Neural cell (in vitro differentiated cells): ENCODE data around the gene CCDC185. TPM values are rescaled to one million over a fixed set of nuclear protein-coding genes. Genes with fewer than 3 reads are reported as not detected.

Source experiments
- H2AFZ ChIP-seq: fragments of 200-600, 300-800 bp; sonication (generic), shearing (Covaris generic); 2 replicates; pipeline ENCODE4 v1.6.0; 2014; ENCODE audit warnings: low read depth, mild to moderate bottlenecking, antibody characterized with exemption, low read length, moderate library complexity
- H3F3A ChIP-seq: fragments of 200-600 bp; shearing (Covaris generic); 2 replicates; pipeline ENCODE4 v1.6.1; 2016; ENCODE audit warnings: mild to moderate bottlenecking, moderate library complexity, mixed read lengths, antibody characterized with exemption, low read length; ENCODE audit not compliant: insufficient read depth, poor library complexity, severe bottlenecking
- H3K27ac ChIP-seq: fragments of 200-600, 300-800 bp; sonication (generic), shearing (Covaris generic); 2 replicates; pipeline ENCODE4 v1.5.1; 2014; ENCODE audit warnings: mild to moderate bottlenecking, low read length, moderate library complexity
- H3K27me3 ChIP-seq: fragments of 300-800, 200-600 bp; sonication (generic), shearing (Covaris generic); 2 replicates; pipeline ENCODE4 v1.6.0; 2014; ENCODE audit warnings: mild to moderate bottlenecking, low read depth, low read length, moderate library complexity; ENCODE audit not compliant: insufficient read depth
- H3K36me3 ChIP-seq: fragments of 300-800, 200-600 bp; sonication (generic), shearing (Covaris generic); 2 replicates; pipeline ENCODE4 v1.5.1; 2014; ENCODE audit warnings: mild to moderate bottlenecking, antibody characterized with exemption, low read length, moderate library complexity; ENCODE audit not compliant: insufficient read depth
- H3K4me2 ChIP-seq: fragments of 300-800, 200-600 bp; sonication (generic), shearing (Covaris generic); 2 replicates; pipeline ENCODE4 v1.6.0; 2014; ENCODE audit warnings: mild to moderate bottlenecking, low read length
- H3K4me3 ChIP-seq: fragments of 300-800, 200-600 bp; sonication (generic), shearing (Covaris generic); 2 replicates; pipeline ENCODE4 v1.5.1; 2014; ENCODE audit warnings: mild to moderate bottlenecking, low read length, moderate library complexity
- H3K79me2 ChIP-seq: fragments of 200-600 bp; shearing (Covaris generic); replicated peaks from 2 replicates; pipeline ENCODE4 v1.6.0; 2014; ENCODE audit warnings: mild to moderate bottlenecking, low read length, moderate library complexity; ENCODE audit not compliant: insufficient read depth
- H3K9ac ChIP-seq: fragments of 300-800, 200-600 bp; sonication (generic), shearing (Covaris generic); 2 replicates; pipeline ENCODE4 v1.6.1; 2016; ENCODE audit warnings: mild to moderate bottlenecking, low read length, mixed read lengths
- H3K9me2 ChIP-seq: fragments of 200-600 bp; shearing (Covaris generic); 2 replicates; pipeline ENCODE4 v1.6.1; 2016; ENCODE audit warnings: mild to moderate bottlenecking, low read length, mixed read lengths; ENCODE audit not compliant: insufficient read depth
- H3K9me3 ChIP-seq: fragments of 200-600, 300-800 bp; sonication (generic), shearing (Covaris generic); 2 replicates; pipeline ENCODE4 v1.6.1; 2016; ENCODE audit warnings: mild to moderate bottlenecking, mixed run types, low read length, moderate library complexity, mixed read lengths
- H4K20me1 ChIP-seq: fragments of 200-600 bp; shearing (Covaris generic); 2 replicates; pipeline ENCODE4 v1.6.1; 2016; ENCODE audit warnings: mild to moderate bottlenecking, mixed run types; ENCODE audit not compliant: insufficient read depth
- CTCF ChIP-seq: fragments of 450-650 bp; IDR thresholded peaks from 2 replicates; pipeline ENCODE4 v1.5.1; 2014; ENCODE audit warnings: antibody characterized with exemption, mild to moderate bottlenecking, moderate library complexity; ENCODE audit not compliant: poor library complexity, severe bottlenecking
- EP300 ChIP-seq: fragments of 450-650 bp; conservative IDR thresholded peaks from 2 replicates; pipeline ENCODE4 v1.6.1; 2014; ENCODE audit warnings: antibody characterized with exemption, mild to moderate bottlenecking, moderate library complexity; ENCODE audit not compliant: poor library complexity, severe bottlenecking
- MXI1 ChIP-seq: fragments of 450-650 bp; conservative IDR thresholded peaks from 2 replicates; pipeline ENCODE4 v1.6.1; 2014; ENCODE audit warnings: antibody characterized with exemption, mild to moderate bottlenecking; ENCODE audit not compliant: poor library complexity, severe bottlenecking
- POLR2AphosphoS5 ChIP-seq: IDR thresholded peaks from 2 replicates; pipeline ENCODE4 v1.6.1; 2012
- RAD21 ChIP-seq: fragments of 450-650 bp; conservative IDR thresholded peaks from 2 replicates; pipeline ENCODE4 v1.6.1; 2014; ENCODE audit warnings: antibody characterized with exemption, mild to moderate bottlenecking, moderate library complexity
- REST ChIP-seq: IDR thresholded peaks from 2 replicates; pipeline ENCODE4 v1.6.1; 2012; ENCODE audit warnings: borderline replicate concordance
- SMC3 ChIP-seq: fragments of 450-650 bp; conservative IDR thresholded peaks from 2 replicates; pipeline ENCODE4 v1.6.1; 2014; ENCODE audit warnings: antibody characterized with exemption, mild to moderate bottlenecking, moderate library complexity; ENCODE audit not compliant: poor library complexity
- TAF1 ChIP-seq: IDR thresholded peaks from 2 replicates; pipeline ENCODE4 v1.6.1; 2012; ENCODE audit warnings: low read depth
- polyA plus RNA-seq: library from polyadenylated mRNA; depleted of rRNA; stranded (reverse); fragments of >200 nt; gene quantifications from 2 replicates; pipeline ENCODE4 v1.2.3, GENCODE V29; 2014

The CCDC185 gene
- polyA plus RNA-seq, 1 donor from 2014 or later: not detected

GRCh38 chr1:223374064-223374610 is 19.1 kb upstream of the CCDC185 start:
- Histone ChIP-seq H3K9ac (no peak overlapping the region), H3K9me3 (no peaks in the 10 kb centered on the region), H3K4me2 (no peak overlapping the region), H3K36me3 (no peaks in the 10 kb centered on the region), H3K27ac (no peak overlapping the region), H3F3A (no peaks in the 10 kb centered on the region), H2AFZ (no peak overlapping the region), H3K9me2 (no peaks in the 10 kb centered on the region), H3K79me2 (no peaks in the 10 kb centered on the region), H4K20me1 (no peaks in the 10 kb centered on the region), H3K27me3 (no peaks in the 10 kb centered on the region), H3K4me3 (no peak overlapping the region)
- no peak for TF ChIP-seq REST
- TF ChIP-seq POLR2AphosphoS5: no peak
- no peak for TF ChIP-seq CTCF

GRCh38 chr1:223378754-223379153 is 14.5 kb upstream of the CCDC185 start:
- Histone ChIP-seq H2AFZ (no peak overlapping the region), H3K27ac (no peak overlapping the region)
- TF ChIP-seq TAF1: no peak
- TF ChIP-seq MXI1: no peak
- TF ChIP-seq POLR2AphosphoS5: no peak
- TF ChIP-seq EP300: no peak
- no peak for TF ChIP-seq SMC3

GRCh38 chr1:223386013-223386412 is 7.2 kb upstream of the CCDC185 start:
- H3K4me3 ChIP-seq: no peak overlapping the region
- no peaks in the 10 kb centered on the region for H3K36me3 ChIP-seq

More at GRCh38 chr1:223378754-223379153, 14.5 kb upstream of the CCDC185 start:
- Histone ChIP-seq H3K4me2 (no peak overlapping the region), H3K79me2 (no peaks in the 10 kb centered on the region), H3K9ac (no peak overlapping the region), H3K9me2 (no peaks in the 10 kb centered on the region), H4K20me1 (no peaks in the 10 kb centered on the region), H3K36me3 (no peaks in the 10 kb centered on the region), H3K27me3 (no peaks in the 10 kb centered on the region), H3K4me3 (no peak overlapping the region), H3F3A (no peaks in the 10 kb centered on the region), H3K9me3 (no peaks in the 10 kb centered on the region)

More at GRCh38 chr1:223386013-223386412, 7.2 kb upstream of the CCDC185 start:
- Histone ChIP-seq H3K9me3 (no peaks in the 10 kb centered on the region), H3K9ac (no peak overlapping the region), H3K27ac (no peak overlapping the region), H3K27me3 (no peaks in the 10 kb centered on the region), H2AFZ (no peak overlapping the region), H4K20me1 (no peaks in the 10 kb centered on the region), H3K9me2 (no peaks in the 10 kb centered on the region), H3K79me2 (no peaks in the 10 kb centered on the region), H3K4me2 (no peak overlapping the region), H3F3A (no peaks in the 10 kb centered on the region)
- TF ChIP-seq TAF1 (no peak), POLR2AphosphoS5 (no peak), MXI1 (no peak), REST (no peak), RAD21 (no peak), CTCF (no peak)
